Transverse colon (tissue), 3 donors: ENCODE data around the gene DNAH12.

Experiments
- POLR2A ChIP-seq: fragments of 450-650 bp; IDR thresholded peaks from one replicate; pipeline ENCODE4 v1.6.1; 2016; ENCODE audit warnings: antibody characterized with exemption, mild to moderate bottlenecking, moderate library complexity
- POLR2AphosphoS5 ChIP-seq, 3 donors: sonication (generic); formaldehyde crosslinking; IDR thresholded peaks; one replicate each; pipeline ENCODE4 v1.6.1; 2016; ENCODE audit warnings: antibody characterized with exemption in 3 of 3

GRCh38 chr3:57391767-57392166 lies 152.4 kb downstream of the DNAH12 start:
- no peak for TF ChIP-seq POLR2AphosphoS5 (IDR thresholded peaks at IDR 0.05)
- TF ChIP-seq POLR2A = no peak
